DMS153 (cell line): ENCODE results near the gene NEO1.

ENCODE experiments used
- DNase-seq: peaks from one replicate; lab custom pipeline; 2025; lab: John Stamatoyannopoulos, UW

The NEO1 gene

GRCh38 chr15:73051807-73052652, at the start of gene NEO1:
NEO1 (plus strand) TSS chr15:73052463; CDS start chr15:73052676, 213 bp downstream.
- peak; percentile 33 for DNase-seq

- no peak for DNase-seq
These were observed 47.8 kb upstream of the NEO1 start for GRCh38 chr15:73004462-73004861.

GRCh38 chr15:73005032-73005431, 47.2 kb upstream of the NEO1 start:
- DNase-seq, result no peak

GRCh38 chr15:73005446-73005845, 46.8 kb upstream of the NEO1 start:
- DNase-seq, result no peak

- DNase-seq, result no peak
These were observed 45.7 kb upstream of the NEO1 start for GRCh38 chr15:73006523-73006922.

GRCh38 chr15:73009066-73010056, 42.9 kb upstream of the NEO1 start:
- no peak for DNase-seq

- DNase-seq, result no peak
These were observed 41.8 kb upstream of the NEO1 start for GRCh38 chr15:73010154-73011152.

- DNase-seq, result no peak
These were observed 37.4 kb upstream of the NEO1 start for GRCh38 chr15:73014904-73015303.

- DNase-seq, result no peak
These were observed 36.8 kb upstream of the NEO1 start for GRCh38 chr15:73015493-73015892.

GRCh38 chr15:73017987-73018386, 34.3 kb upstream of the NEO1 start:
- no peak for DNase-seq

GRCh38 chr15:73019154-73019553, 33.1 kb upstream of the NEO1 start:
- no peak for DNase-seq

- DNase-seq, result no peak
These were observed 32.6 kb upstream of the NEO1 start for GRCh38 chr15:73019601-73020146.

GRCh38 chr15:73021139-73021621, 31.1 kb upstream of the NEO1 start:
- DNase-seq, result no peak

- no peak for DNase-seq
These were observed 30.1 kb upstream of the NEO1 start for GRCh38 chr15:73022161-73022560.

GRCh38 chr15:73023071-73023470, 29.2 kb upstream of the NEO1 start:
- DNase-seq, result no peak

- no peak for DNase-seq
These were observed 28.1 kb upstream of the NEO1 start for GRCh38 chr15:73024168-73024567.

- no peak for DNase-seq
These were observed 25.7 kb upstream of the NEO1 start for GRCh38 chr15:73026511-73027054.

- DNase-seq, result no peak
These were observed 24.2 kb upstream of the NEO1 start for GRCh38 chr15:73028031-73028430.

- DNase-seq, result no peak
These were observed 23.3 kb upstream of the NEO1 start for GRCh38 chr15:73028831-73029451.

GRCh38 chr15:73030122-73030679, 22.1 kb upstream of the NEO1 start:
- DNase-seq, result no peak
